Kasumi-1 (cell line): ENCODE results near the gene ZCCHC24.
A peak's percentile ranks its signal among the peaks of the same experiment; 100 is the strongest.

Experiments
- DNase-seq, 2 experiments: peaks; one replicate each; lab custom pipeline; 2025; lab: John Stamatoyannopoulos, UW

Gene ZCCHC24

DNA sequence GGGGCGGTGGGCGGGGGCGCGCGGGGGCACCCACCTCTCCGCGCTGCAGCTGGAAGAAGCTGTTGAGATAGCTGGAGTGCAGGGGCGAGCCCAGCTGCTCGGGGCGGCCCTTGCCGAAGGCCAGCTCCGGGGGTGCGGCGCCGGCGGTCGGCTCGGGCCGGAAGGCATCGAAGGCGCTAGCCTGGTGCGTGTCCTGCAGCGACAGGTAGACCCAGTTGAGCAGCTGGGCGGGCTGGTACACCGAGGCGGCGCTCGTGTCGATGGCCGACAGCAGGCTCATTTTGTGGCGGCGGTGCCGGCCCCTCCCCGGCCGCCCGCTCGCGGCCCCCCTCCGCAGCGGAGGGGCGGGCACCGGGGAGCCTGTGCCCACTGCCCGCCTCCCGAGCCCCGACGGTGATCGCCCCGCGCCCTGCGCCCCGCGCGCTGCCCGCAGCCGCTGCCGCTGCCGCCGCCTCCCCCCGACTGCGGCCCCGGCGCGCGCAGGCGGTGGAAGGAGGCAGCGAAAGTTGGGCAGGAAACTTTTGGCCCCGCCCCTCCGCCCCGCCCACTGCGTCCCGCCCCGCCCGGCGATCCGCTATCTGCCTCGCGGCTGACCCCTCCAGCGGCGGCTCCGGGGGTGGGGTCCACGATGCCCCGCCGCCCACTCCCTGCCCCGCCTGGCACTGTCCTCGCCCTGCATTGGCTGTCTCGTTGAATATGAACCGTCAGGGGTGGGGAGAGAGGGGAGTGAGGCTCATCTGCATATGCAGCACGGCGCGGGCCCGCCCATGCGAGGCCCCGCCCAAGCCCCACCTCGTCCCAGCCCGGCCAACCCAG is at the start of gene ZCCHC24:
Gene ZCCHC24, minus strand, starts transcription at position 464 of the 816 bp plus-strand sequence. Its CDS starts 184 bp downstream, at position 280.
- DNase-seq, result peak; percentile 99

DNA sequence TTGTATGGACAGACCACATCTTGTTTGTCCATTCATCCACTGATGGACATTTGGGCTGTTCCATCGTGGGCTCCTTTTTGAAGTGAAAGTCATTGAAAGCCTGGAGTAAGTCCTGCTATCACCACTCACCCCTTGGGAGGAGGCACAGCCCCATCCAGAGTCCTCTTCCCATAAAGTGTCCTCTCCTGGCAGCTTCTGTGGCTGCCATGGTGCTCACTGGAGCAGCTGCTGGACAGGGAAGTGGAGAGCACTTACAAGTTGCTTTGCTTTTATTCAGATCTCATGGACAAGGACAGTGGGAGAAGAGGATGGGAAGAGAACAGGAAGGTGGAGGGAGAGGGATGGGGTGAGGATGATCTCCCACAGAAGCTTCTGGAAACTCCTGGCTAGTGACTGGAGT is 48.4 kb upstream of the ZCCHC24 start:
- DNase-seq, result no peak

DNA sequence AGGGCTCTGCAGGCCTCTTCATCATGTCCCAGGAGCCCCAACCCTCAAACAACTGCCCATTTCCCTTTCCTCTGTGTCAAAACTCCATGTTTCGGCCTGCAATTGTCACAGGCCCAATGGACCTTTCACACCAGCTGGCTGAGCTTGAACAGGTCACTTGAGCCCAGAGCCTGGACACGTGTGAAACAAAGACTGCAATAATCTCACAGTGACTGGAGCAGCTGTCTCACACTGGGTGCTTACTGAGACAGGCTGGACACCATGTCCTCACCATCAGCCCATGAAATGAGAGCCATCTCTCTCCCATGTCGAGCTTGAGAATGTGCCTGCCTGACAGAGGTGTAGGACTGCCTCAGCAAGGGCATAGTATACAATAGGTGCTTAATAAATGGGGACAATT is 47.4 kb upstream of the ZCCHC24 start:
- DNase-seq, result no peak

DNA sequence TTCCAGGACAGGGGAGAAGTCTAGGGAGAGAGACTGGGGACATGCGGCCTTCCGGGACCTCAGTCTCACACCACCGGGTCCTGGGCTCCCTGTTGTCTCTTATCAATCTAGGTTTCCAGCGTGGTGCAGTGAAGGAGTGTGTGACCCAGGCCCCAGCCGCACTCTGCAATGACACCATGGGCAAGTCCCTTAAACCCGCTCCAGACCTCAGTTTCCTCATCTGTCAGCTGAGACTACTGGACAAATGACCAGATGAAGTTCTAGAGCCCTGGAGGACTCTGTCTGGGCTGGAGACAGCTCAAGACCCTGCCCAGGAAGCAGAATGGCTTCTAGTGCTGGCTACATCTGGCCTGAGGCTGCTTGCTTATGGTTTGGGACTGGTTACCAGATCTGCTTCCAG is 46.8 kb upstream of the ZCCHC24 start:
- DNase-seq, result no peak

DNA sequence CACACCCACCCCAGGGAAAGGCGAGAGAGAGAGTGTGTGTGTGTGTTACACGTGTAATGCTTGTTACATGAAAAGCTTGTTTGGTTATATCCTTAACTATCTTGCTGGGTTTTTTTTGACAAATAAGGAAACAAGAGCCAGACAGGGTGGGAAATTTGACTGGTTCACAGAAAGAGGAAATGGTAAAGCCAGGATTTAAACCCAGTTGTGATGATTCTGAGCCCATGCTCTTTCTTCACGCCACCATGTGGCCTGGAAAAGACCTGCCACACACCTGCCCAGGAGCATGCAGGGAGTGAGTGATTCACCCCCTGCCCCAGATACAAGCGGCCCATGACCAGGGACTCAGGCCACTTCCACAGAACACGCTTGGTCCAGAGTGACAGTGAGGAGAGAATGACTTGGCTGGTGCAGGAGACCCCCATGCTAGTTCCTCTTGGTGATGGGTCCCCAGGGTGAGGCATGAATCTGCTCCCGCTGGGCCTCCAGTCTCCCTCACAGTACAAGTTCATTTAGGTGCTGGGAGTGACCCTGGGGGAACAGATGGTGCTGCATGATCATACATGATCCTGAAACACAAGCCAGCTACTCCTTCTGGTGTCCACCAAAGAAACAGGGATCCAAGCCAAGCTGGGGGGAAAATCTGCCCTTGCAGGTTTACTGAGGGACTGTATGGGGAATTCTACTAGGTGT is 45.9 kb upstream of the ZCCHC24 start:
- DNase-seq, result peak; percentile 29 to 40

DNA sequence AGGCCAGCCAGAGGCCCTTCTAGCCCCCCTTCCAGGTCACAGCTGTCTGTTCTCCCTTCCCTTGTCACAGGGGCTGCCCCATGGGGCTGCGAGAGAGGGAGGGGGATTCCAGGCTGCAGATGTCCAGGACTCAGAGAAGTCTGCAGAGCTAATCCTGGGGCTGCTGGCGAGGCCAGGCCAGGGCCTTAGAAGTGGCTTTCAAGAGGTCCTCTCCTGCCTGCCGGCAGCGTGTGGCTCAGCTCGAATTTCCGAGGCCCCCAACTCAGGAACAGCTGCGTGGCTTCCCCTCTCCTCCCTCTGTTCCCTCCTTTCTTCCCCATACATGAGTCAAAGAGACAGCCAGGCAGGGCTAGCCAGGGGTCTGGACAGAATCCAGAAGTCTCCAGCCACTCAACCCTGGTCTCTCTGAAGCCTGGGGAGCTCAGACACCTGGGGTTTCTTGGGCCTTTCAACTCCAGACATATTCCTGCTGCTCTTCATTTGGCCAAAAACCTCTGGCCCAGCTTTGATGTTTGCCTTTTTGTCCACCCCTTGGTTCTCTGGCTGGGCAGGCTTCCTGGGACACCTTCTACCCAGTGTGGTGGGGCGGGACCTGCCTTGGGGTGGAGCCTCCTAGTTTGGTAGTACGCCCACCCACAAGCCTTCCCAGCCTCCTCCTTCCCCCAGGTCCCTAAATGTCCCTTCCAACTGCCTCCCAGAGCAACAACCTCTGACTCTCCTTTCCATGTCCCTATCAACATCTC is 45.1 kb upstream of the ZCCHC24 start:
- no peak for DNase-seq

DNA sequence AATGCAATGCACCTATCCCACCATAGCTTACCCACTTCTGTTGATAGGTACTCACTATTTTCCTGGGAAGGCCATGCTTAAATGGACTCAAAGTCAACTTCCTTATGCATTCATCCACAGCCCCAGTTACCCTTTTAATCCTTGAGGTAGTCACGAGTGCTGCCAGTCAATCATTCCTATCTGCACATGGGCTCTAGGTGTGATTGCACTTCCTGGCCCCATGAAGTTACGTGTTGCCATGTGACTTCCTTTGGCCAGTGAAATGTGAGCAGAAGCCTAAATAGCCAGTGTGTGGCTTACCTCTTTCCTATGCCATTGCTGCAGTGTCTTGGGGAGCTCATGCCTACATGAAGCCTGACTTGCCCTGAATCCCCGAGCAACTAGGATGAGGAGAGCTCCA is 43.4 kb upstream of the ZCCHC24 start:
- no peak for DNase-seq

DNA sequence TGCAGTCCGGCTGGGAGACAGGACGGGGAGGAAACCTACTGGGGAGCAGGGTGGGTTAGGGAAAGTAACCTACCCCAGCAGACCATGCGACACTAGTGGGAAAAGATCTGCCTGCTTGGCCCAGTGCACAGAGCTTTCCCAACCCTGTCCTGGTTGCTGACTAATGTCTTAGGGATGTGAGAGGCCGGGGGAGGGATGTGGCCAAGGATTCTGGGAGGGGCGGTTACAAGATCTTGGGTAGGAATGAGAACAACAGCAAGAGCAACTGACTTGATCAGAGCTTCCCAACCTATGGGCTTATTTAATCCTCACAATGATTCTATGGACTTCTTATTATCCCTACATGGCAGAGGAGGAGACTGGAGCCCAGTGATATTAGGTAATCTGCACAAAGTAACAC is 42.9 kb upstream of the ZCCHC24 start:
- no peak for DNase-seq

DNA sequence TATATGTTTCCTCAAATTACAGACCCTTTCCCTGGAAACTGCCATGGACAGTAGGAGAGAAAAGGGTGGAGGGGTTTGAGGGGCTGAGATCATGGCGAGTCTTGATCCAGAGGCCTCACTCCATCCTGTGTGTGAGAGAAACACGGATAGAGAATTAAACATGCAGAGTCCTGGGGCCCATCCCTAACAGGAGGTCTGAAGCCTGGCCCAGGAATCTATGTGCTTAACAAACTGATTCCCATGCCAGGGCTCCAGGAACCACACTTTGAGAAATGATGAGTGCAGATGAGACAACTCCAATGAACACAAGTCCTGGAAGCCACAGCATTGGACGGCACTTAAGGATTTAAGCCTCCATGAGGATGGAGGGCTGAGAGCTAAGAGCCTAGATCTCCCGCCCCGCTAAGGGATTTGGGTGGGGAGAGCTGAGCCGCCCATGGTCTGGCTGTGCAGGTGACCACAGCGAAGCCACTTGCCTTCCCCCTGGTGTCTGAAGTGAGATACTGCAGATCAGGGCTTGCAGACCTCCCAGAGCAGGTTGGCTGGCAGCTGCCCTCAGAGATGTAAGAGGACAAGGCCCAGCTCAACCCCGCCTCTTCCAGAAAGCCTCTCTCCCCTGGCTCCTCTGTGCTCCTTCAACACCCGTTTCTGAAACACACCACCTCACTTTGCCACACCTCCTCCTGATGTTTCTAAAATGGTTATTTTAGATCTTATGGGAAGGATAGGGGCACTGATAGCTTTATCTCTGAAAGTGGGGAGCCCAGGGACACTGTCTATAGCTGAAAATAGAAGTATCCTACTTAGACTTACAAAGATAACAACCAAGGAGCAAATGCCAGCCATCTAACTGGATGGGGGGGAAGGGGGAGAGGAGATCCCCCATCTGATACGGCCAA is 42.1 kb upstream of the ZCCHC24 start:
- DNase-seq, result peak; percentile 50 to 64

DNA sequence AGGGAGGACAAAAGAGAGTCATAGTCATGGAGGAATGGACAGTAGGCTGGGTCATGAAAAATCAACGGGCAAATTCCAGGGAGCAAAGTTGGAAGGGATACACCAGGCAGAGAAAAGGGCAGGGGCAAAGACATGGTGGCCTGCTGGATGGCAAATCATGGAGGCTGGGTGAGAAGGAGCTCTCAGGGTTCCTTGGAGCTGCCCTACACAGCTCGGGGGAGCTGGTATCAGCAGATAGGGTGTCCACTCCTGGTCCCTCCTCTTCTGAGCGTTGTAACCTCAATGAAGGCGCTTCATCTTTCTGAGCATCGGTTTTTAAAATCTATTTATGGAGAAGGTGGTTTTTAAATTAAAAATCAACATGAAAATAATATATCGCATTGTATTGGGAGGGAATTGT is 39.1 kb upstream of the ZCCHC24 start:
- DNase-seq, result no peak

DNA sequence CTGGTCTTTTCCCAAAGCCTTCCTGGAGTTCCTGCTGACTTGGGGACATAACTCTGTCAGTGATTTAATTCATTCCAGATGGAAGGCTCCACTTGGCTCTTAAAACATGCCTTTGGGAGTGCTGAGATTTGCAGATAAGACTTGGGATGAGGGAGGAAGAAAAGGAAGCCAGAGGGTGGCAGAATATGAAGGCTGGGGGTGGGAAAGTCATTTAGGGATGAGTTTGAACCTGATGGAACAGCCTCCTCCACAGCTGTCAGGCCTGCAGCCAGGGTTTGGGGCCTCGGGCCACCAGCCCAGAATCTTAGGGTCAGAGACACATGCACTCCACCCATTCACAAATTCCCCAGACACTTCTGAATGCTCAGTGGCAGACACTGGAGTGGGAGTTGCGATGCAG is 38.5 kb upstream of the ZCCHC24 start:
- no peak for DNase-seq

DNA sequence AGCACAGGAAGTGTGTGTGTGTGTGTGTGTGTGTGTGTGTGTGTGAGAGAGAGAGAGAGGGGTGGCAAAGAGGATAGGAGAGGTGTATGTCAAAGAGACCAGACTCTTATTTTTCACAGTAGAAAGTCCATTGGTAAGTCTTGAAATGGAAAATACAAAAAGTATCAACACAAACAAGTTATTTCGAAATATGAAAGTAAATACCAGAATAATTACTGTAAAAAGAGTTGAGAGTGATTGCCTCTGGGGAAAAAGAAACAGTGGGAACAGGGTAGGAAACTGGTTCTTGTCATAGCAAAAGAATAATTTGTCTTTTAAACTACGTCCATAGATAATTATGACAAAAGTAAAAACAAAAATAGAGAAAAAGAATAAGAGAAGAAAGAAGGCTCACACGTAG is 37.9 kb upstream of the ZCCHC24 start:
- DNase-seq, result no peak

DNA sequence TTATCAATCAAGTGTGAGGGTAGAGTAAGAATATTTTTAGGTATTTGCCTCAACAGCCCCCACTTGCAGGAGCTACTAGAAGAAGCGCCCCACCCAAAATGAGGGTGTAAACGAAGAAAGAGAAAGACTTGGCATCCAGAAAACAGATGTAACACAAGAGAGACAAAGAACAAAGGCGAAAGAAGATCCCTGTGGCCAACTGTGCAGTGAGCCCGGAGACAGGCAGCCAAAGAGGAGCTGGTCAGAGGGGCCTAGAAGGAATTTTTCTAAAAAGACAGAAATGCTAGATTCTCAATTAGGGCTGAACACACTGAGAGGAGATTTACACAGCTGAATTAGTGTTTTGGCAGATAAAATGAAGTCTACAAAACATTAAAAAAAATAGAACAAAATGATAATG is 37.3 kb upstream of the ZCCHC24 start:
- no peak for DNase-seq

DNA sequence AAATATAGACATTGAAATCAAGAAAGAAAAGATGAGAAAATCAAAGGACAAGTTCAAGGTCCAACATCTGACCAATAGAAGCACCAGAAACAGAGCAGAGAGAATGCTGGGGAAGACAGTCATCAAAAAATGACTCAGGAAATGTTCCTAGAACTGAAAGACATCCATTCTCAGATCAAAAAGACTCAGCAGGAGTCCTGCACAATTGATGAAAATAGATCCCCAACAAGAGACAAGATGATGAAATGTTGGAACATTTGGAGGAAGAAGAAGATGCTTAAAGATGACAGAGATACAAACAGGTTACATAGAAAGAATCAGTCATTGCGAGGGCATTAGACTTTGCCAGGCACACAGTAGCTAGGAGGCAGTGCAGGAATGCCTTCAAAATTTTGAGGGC is 36.9 kb upstream of the ZCCHC24 start:
- DNase-seq, result no peak

DNA sequence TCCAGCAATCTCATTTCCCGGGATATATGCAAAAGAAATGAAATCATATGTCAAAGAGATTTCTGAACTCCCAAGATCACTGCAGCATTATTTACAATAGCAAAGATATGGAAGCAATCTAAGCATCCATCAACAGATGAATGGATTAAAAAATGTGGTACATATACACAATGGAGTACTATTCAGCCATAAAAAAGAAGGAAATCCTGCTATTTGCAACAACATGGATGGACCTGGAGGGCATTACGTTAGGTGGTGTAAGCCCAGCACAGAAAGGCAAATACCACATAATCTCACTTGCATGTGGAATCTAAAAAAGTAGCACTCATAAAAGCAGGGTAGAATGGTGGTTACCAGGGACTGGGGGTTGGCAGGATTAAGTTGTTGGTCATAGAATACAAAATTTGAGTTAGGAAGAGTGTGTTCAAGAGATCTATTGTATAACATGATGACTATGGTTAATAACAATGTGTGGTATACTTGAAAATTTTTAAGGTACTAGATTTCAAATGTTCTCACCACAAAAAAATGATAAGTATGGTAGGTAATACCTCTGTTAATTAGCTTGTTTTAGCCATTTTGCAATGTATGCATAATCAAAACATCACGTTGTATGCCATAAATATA is 34.0 kb upstream of the ZCCHC24 start:
- no peak for DNase-seq

DNA sequence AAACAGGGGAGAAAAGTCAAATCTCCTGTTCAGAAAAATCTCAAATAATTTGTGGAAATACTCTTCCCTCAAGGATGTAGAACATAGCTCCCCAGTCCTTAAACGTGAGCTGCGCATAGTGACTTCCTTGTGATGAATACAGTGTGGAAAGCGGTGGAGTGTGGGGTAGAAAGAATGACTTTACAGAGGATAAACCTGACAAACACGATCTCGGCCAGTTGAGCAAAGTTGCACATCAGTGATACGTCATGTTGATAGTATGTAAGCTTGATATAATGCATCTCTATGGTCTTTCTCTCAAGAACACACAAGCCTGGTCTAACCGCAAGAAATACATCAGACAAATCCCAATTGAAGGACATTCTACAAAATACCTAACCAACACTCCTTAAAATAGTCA is 32.0 kb upstream of the ZCCHC24 start:
- no peak for DNase-seq

DNA sequence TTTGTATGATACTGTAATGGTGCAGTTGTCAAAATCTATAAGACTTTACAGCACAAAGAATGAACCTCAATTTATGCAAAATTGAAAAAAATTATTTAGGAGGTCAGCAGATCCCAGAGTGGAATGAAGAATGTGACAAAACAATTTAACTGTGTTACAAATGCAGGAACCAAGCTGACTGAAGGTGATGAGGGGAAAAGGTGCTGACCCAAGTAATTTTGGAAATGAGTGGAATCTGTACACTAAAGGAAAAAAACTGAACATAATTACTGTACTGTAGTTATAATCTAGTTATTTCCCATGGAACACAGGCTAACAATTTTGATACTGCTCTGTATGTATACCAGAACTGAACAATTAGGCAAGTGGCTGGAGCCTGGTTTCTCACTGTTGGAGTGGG is 31.2 kb upstream of the ZCCHC24 start:
- no peak for DNase-seq

DNA sequence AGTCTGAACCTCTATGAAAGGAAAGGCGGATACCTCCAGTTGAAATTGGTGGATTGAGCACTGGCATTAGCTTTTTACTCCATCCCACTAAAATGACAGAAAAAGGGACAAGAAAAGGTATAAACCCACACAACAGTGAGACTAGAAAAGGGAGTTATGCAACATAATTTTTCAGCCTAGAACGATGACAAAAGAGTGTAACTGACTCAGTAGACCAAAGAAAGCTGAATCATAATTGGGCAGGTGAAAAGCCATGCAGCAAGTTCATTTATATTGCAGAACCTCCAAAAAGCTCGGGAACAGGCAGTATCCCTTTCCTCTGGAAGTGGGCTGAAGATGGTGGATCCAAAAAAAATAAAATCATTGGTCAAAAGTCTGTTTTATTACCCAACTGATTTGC is 30.5 kb upstream of the ZCCHC24 start:
- no peak for DNase-seq

DNA sequence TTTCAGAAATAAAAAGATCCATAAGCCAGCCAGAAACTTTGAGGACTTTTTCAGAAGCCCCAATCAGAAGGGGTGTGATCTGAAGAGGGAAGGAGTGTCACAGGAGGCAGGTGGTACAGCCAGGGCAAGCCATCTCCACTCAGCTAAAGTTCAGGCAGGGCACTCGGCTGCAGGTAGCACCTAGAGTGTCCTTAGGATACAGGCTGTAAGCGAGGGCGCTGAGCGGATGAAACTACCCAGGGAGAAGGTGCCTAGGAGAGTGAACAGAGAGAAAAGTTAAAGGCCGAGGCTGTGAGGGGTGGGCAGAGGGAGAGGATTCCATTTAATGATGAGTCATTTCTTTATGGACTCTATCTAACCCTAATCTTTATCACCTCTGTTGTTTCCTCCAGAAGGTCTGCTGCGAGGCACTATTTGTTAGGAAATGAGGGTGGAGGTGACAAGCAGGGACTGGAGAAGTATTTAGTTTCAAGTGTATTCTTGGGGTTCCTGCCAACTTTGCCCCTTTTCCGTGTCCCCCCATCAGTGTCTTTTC is 29.8 kb upstream of the ZCCHC24 start:
- DNase-seq, result no peak

DNA sequence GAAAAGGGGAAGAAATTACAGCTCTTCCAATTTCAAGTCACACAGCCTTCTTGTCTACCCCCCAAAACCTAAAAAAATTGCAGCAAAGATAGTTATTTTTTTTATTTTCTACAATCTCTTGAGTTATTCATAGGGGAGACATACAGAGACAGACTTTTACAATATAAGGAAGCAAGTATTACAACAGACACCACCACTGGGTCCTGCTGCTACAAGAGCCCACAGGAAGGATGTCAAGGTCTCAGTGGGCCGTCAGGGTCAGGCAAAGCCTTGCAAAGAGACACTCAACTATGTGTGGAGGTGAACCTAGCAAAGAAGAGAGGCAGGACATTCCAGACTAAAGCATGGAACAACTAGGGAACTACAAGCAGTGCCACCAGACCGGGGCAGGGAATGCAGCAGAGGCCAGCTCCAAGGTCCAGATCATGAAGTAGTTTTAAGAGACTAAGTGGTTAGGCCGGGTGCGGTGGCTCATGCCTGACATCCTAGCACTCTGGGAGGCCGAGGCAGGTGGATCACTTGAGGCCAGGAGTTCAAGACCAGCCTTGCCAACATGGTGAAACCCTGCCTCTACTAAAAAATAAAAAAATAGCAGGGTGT is 28.2 kb upstream of the ZCCHC24 start:
- DNase-seq, result peak; percentile 88 to 90

DNA sequence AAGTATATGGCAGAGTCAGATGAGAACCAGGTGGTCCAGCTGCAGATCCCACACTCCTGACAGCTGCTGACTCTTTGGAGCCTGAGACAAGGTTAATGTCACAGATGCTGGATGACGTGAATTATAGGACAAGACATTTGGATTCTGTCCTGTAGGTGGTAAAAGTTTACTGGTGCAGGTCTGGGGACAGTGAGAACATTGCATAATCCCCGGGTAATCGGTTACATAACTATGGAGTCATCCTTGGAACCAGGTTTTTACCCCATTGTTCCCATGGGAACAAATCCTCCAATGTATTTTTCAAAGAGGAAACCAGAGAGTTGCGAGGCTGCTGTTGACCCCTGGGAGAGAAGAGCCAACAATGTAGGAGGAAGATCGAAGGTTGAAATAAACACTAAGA is 27.5 kb upstream of the ZCCHC24 start:
- DNase-seq, result peak; percentile 34
